ENCODE measurements around the gene DPM1.

DPM1 gene

DNA sequence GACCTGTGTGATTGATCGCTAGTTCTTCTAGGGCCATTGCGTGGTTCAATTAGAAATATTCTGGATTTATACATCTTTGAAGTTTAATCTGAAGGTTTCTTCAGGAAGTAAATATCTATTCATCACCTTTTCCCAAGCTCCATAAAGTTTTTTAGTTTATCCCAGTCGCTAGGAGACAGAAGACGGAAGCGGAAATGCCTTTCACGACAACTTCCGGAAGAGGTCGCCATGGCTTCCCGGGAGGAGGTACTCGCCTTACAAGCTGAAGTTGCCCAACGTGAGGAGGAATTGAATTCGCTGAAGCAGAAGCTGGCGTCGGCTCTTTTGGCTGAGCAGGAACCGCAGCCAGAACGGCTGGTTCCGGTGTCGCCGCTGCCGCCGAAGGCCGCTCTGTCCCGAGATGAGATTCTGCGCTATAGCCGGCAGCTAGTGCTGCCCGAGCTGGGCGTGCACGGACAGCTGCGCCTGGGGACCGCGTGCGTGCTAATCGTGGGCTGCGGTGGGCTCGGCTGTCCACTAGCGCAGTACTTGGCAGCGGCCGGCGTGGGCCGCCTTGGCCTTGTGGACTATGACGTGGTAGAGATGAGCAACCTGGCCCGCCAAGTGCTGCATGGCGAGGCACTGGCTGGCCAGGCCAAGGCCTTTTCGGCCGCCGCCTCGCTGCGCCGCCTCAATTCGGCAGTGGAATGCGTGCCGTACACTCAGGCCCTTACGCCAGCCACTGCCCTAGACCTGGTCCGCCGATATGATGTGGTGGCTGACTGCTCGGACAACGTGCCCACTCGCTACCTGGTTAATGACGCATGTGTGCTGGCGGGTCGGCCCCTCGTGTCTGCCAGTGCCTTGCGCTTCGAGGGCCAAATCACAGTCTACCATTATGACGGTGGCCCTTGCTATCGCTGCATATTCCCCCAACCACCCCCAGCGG is 547 bp upstream of the DPM1 start, which contains the start of gene MOCS3:
Gene MOCS3, plus strand, starts transcription at position 204 of the 928 bp plus-strand sequence. Its CDS starts 25 bp downstream, at position 229.
- no peak for TF ChIP-seq CTCF (IDR thresholded peaks at IDR 0.05; ENCODE audit: extremely low read depth, missing control alignments)
- DNase-seq (ENCODE audit: low spot score) = peak; percentile 85

DNA sequence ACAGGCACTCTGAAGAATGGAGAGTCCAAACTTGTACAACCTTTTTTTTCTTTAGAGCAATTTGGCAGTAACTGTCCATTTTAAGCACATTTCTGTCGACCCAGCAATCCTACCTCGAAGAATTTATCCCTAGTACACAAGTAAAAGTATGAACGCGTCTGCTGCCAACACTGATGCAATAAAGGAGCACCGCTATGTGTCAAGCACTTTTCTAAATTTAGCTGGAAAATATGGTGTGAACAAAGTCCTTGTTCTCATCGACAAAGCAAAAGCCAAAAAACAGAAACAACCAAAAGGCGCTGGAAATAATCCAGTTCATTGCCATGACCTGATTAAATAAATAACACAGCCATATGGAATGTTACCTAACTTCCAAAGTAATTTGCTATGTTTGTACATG is 1.1 kb downstream of the DPM1 start:
- TF ChIP-seq CTCF (IDR thresholded peaks at IDR 0.05; ENCODE audit: extremely low read depth, missing control alignments) = no peak
- no peak for DNase-seq (ENCODE audit: low spot score)

- no peak for DNase-seq (ENCODE audit: low spot score)
- no peak for TF ChIP-seq CTCF (IDR thresholded peaks at IDR 0.05; ENCODE audit: extremely low read depth, missing control alignments)
Observed at GRCh38 chr20:50953821-50954220, 4.5 kb downstream of the DPM1 start.

- DNase-seq (ENCODE audit: low spot score) = no peak
- no peak for TF ChIP-seq CTCF (IDR thresholded peaks at IDR 0.05; ENCODE audit: extremely low read depth, missing control alignments)
Observed at GRCh38 chr20:50953196-50953595, 5.1 kb downstream of the DPM1 start.

- no peak for TF ChIP-seq CTCF (IDR thresholded peaks at IDR 0.05; ENCODE audit: extremely low read depth, missing control alignments)
- DNase-seq (ENCODE audit: low spot score) = no peak
Observed at GRCh38 chr20:50948132-50948785, 10.1 kb downstream of the DPM1 start.

DNA sequence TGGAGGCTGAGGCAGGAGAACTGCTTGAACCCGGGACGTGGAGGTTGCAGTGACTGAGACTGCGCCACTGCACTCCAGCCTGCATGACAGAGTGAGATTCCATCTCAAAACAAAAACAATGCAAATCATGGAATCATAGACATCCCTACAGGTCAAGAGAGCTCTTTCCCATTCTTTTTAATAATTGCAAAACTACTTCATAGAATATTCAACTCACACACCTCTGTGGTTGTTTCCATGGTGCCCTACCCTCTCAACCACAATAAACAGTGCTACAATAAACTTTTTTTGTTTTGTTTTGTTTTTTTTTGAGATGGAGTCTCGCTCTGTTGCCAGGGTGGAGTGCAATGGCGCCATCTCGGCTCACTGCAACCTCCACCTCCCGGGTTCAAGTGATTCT is 15.3 kb downstream of the DPM1 start:
- DNase-seq (ENCODE audit: low spot score) = no peak
- no peak for TF ChIP-seq CTCF (IDR thresholded peaks at IDR 0.05; ENCODE audit: extremely low read depth, missing control alignments)

- DNase-seq (ENCODE audit: low spot score) = no peak
- TF ChIP-seq CTCF (IDR thresholded peaks at IDR 0.05; ENCODE audit: extremely low read depth, missing control alignments) = no peak
Observed at GRCh38 chr20:50933589-50933988, 24.7 kb downstream of the DPM1 start.
